HG03571 (cell line): ENCODE measurements around the gene MTERF2.

Source experiments
- ATAC-seq: cut with Tn5 transposase; IDR thresholded peaks from one replicate; pipeline ENCODE4 v1.9.1; 2021; ENCODE audit not compliant: unreplicated experiment

MTERF2 gene

GRCh38 chr12:106994579-106995220 is 7.8 kb upstream of the MTERF2 start:
- no peak for ATAC-seq

GRCh38 chr12:106987846-106988245 is 900 bp upstream of the MTERF2 start:
- ATAC-seq: no peak

GRCh38 chr12:106986135-106986534 is 811 bp downstream of the MTERF2 start:
- no peak for ATAC-seq

GRCh38 chr12:106985479-106985878 is 1.5 kb downstream of the MTERF2 start:
- no peak for ATAC-seq

- ATAC-seq: no peak
Observed at GRCh38 chr12:106984588-106985137, 2.3 kb downstream of the MTERF2 start.

GRCh38 chr12:106982229-106982628 is 4.7 kb downstream of the MTERF2 start:
- no peak for ATAC-seq

- ATAC-seq: no peak
Observed at GRCh38 chr12:106981788-106982187, 5.2 kb downstream of the MTERF2 start.

GRCh38 chr12:106980944-106981343 is 6.0 kb downstream of the MTERF2 start:
- ATAC-seq: no peak

GRCh38 chr12:106978035-106978800 is 8.7 kb downstream of the MTERF2 start:
- no peak for ATAC-seq

- no peak for ATAC-seq
Observed at GRCh38 chr12:106976668-106977067, 10.3 kb downstream of the MTERF2 start.

GRCh38 chr12:106975993-106976658 is 10.8 kb downstream of the MTERF2 start:
- ATAC-seq: no peak

GRCh38 chr12:106975098-106975497 is 11.8 kb downstream of the MTERF2 start:
- no peak for ATAC-seq

GRCh38 chr12:106974511-106974910 is 12.4 kb downstream of the MTERF2 start:
- peak; percentile 89 for ATAC-seq

GRCh38 chr12:106973545-106973944 is 13.4 kb downstream of the MTERF2 start:
- ATAC-seq: no peak

GRCh38 chr12:106971065-106971464 is 15.9 kb downstream of the MTERF2 start:
- no peak for ATAC-seq

GRCh38 chr12:106964526-106964925 is 22.4 kb downstream of the MTERF2 start:
- ATAC-seq: no peak

GRCh38 chr12:106962286-106962685 is 24.7 kb downstream of the MTERF2 start:
- ATAC-seq: no peak

- no peak for ATAC-seq
Observed at GRCh38 chr12:106960443-106960842, 26.5 kb downstream of the MTERF2 start.

GRCh38 chr12:106957583-106957982 is 29.4 kb downstream of the MTERF2 start:
- ATAC-seq: no peak

GRCh38 chr12:106956048-106956578 is 30.8 kb downstream of the MTERF2 start:
- peak; percentile 24 for ATAC-seq

- peak; percentile 76 for ATAC-seq
Observed at GRCh38 chr12:106955377-106956047, 31.4 kb downstream of the MTERF2 start, which contains the start of gene TMEM263. Gene TMEM263, plus strand, starts transcription at chr12:106955907. Its CDS starts 11,210 bp downstream, at chr12:106967117.
